HepG2 (cell line): ENCODE data around the gene MYL6B.

Experiments used
- ADNP ChIP-seq: sonication (generic); formaldehyde crosslinking; IDR thresholded peaks from 2 replicates; pipeline ENCODE4 v1.4.0; 2020; ENCODE audit warnings: missing genetic modification reagents
- BHLHE40 ChIP-seq: IDR thresholded peaks from 2 replicates; pipeline ENCODE4 v1.6.1; 2011; ENCODE audit warnings: low read length, improper control_type of control experiment
- CTCF ChIP-seq: sonication (generic); formaldehyde crosslinking; IDR thresholded peaks from 2 replicates; pipeline ENCODE4 v1.5.0; 2020; ENCODE audit warnings: mild to moderate bottlenecking, missing genetic modification reagents, moderate library complexity
- E2F1 ChIP-seq: sonication (generic); formaldehyde crosslinking; IDR thresholded peaks from 2 replicates; pipeline ENCODE4 v1.5.0; 2020; ENCODE audit warnings: missing genetic modification reagents
- POLR2A ChIP-seq, 2 experiments: IDR thresholded peaks; 2 replicates each; pipeline ENCODE4 v1.6.1; 2011; ENCODE audit warnings: low read depth in 2 of 2, low read length in 2 of 2, mild to moderate bottlenecking in 1 of 2, moderate library complexity in 1 of 2; ENCODE audit not compliant: insufficient read depth in 1 of 2
- RAD21 ChIP-seq: fragments of 450-650 bp; formaldehyde crosslinking; IDR thresholded peaks from 2 replicates; pipeline ENCODE4 v1.5.0; 2020; ENCODE audit warnings: mild to moderate bottlenecking
- RNF2 ChIP-seq: fragments of 450-650 bp; conservative IDR thresholded peaks from 2 replicates; pipeline ENCODE4 v1.6.1; 2016; ENCODE audit warnings: low read depth
- SCMH1 ChIP-seq: sonication (generic); formaldehyde crosslinking; IDR thresholded peaks from 2 replicates; pipeline ENCODE4 v1.9.0; 2021; ENCODE audit warnings: missing genetic modification reagents, mild to moderate bottlenecking, borderline replicate concordance
- SOX13 ChIP-seq, 3 experiments: fragments of 450-650 bp in 1 of 3; sonication (generic) in 1 of 3; formaldehyde crosslinking in 1 of 3; IDR thresholded peaks in 2 of 3; conservative IDR thresholded peaks in 1 of 3; 2 replicates each; pipeline versions ENCODE4 v1.5.0 to v1.6.1; 2016 to 2020; ENCODE audit warnings: antibody characterized with exemption in 1 of 3, mild to moderate bottlenecking in 1 of 3, missing compliant biosample characterization in 1 of 3, missing genetic modification reagents in 1 of 3, moderate library complexity in 1 of 3
- YY1 ChIP-seq: IDR thresholded peaks from 2 replicates; pipeline ENCODE4 v1.6.1; 2011; ENCODE audit warnings: low read length, low read depth, moderate library complexity, mild to moderate bottlenecking; ENCODE audit not compliant: insufficient read depth, insufficient replicate concordance
- ZNF253 ChIP-seq: sonication (generic); formaldehyde crosslinking; IDR thresholded peaks from 2 replicates; pipeline ENCODE4 v1.8.0; 2022; ENCODE audit warnings: mild to moderate bottlenecking, missing genetic modification reagents, borderline replicate concordance
- TF ChIP-seq, protein P1 (sequence below): sonication (generic); formaldehyde crosslinking; IDR thresholded peaks from 2 replicates; pipeline ENCODE4 v1.4.0; 2020; ENCODE audit warnings: missing genetic modification reagents
- TF ChIP-seq, protein P2 (sequence below): sonication (generic); formaldehyde crosslinking; conservative IDR thresholded peaks from 2 replicates; pipeline ENCODE4 v1.8.0; 2022; ENCODE audit warnings: low read depth, missing genetic modification reagents
- TF ChIP-seq, protein P3 (sequence below): sonication (generic); formaldehyde crosslinking; conservative IDR thresholded peaks from 2 replicates; pipeline ENCODE4 v1.4.0; 2020; ENCODE audit warnings: mild to moderate bottlenecking, missing genetic modification reagents, moderate library complexity

- TF ChIP-seq, protein P1, sequence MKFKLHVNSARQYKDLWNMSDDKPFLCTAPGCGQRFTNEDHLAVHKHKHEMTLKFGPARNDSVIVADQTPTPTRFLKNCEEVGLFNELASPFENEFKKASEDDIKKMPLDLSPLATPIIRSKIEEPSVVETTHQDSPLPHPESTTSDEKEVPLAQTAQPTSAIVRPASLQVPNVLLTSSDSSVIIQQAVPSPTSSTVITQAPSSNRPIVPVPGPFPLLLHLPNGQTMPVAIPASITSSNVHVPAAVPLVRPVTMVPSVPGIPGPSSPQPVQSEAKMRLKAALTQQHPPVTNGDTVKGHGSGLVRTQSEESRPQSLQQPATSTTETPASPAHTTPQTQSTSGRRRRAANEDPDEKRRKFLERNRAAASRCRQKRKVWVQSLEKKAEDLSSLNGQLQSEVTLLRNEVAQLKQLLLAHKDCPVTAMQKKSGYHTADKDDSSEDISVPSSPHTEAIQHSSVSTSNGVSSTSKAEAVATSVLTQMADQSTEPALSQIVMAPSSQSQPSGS (CRISPR knock-in tag): no peak
- no peak for TF ChIP-seq SCMH1 (CRISPR knock-in tag)
- no peak for TF ChIP-seq CTCF (CRISPR knock-in tag)
- TF ChIP-seq, protein P2, sequence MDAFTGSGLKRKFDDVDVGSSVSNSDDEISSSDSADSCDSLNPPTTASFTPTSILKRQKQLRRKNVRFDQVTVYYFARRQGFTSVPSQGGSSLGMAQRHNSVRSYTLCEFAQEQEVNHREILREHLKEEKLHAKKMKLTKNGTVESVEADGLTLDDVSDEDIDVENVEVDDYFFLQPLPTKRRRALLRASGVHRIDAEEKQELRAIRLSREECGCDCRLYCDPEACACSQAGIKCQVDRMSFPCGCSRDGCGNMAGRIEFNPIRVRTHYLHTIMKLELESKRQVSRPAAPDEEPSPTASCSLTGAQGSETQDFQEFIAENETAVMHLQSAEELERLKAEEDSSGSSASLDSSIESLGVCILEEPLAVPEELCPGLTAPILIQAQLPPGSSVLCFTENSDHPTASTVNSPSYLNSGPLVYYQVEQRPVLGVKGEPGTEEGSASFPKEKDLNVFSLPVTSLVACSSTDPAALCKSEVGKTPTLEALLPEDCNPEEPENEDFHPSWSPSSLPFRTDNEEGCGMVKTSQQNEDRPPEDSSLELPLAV (CRISPR knock-in tag): no peak
- TF ChIP-seq E2F1 (CRISPR knock-in tag): no peak
- TF ChIP-seq SOX13 (IDR thresholded peaks at IDR 0.05): no peak
- TF ChIP-seq SOX13 (CRISPR knock-in tag; conservative IDR thresholded peaks at IDR 0.05 in 1 of 2, IDR thresholded peaks at IDR 0.05 in 1 of 2): no peak
- TF ChIP-seq ZNF253: no peak
- no peak for TF ChIP-seq RNF2
- TF ChIP-seq ADNP (CRISPR knock-in tag): no peak
- TF ChIP-seq POLR2A (IDR thresholded peaks at IDR 0.05; ENCODE audit: insufficient read depth in 1 of 2, low read depth in 2 of 2, low read length in 2 of 2): no peak
- TF ChIP-seq RAD21 (CRISPR knock-in tag): no peak
- TF ChIP-seq BHLHE40: no peak
- TF ChIP-seq YY1: no peak
- TF ChIP-seq, protein P3, sequence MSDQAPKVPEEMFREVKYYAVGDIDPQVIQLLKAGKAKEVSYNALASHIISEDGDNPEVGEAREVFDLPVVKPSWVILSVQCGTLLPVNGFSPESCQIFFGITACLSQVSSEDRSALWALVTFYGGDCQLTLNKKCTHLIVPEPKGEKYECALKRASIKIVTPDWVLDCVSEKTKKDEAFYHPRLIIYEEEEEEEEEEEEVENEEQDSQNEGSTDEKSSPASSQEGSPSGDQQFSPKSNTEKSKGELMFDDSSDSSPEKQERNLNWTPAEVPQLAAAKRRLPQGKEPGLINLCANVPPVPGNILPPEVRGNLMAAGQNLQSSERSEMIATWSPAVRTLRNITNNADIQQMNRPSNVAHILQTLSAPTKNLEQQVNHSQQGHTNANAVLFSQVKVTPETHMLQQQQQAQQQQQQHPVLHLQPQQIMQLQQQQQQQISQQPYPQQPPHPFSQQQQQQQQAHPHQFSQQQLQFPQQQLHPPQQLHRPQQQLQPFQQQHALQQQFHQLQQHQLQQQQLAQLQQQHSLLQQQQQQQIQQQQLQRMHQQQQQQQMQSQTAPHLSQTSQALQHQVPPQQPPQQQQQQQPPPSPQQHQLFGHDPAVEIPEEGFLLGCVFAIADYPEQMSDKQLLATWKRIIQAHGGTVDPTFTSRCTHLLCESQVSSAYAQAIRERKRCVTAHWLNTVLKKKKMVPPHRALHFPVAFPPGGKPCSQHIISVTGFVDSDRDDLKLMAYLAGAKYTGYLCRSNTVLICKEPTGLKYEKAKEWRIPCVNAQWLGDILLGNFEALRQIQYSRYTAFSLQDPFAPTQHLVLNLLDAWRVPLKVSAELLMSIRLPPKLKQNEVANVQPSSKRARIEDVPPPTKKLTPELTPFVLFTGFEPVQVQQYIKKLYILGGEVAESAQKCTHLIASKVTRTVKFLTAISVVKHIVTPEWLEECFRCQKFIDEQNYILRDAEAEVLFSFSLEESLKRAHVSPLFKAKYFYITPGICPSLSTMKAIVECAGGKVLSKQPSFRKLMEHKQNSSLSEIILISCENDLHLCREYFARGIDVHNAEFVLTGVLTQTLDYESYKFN (CRISPR knock-in tag): no peak
Observed at GRCh38 chr12:56122637-56123036, 29.8 kb upstream of the MYL6B start.
